ENCODE results near the gene VTI1B. TPM values are rescaled to one million over a fixed set of nuclear protein-coding genes. Genes with fewer than 3 reads are reported as not detected.
"Not testable (repeated sequence)": the region's sequence is repeated elsewhere in the genome, so short reads cannot be mapped to it uniquely, and the experiment has no call there.

Gene VTI1B
- total and polyA plus RNA-seq, 2 donors (not counting 3 experiments of a cell fraction or from before 2014, with no cell fraction given): 23.8 to 90.0 TPM

- no peak for FAIRE-seq
Observed at GRCh38 chr14:67630186-67630585, 44.2 kb downstream of the VTI1B start.

GRCh38 chr14:67627519-67627918 lies 46.9 kb downstream of the VTI1B start:
- Histone ChIP-seq H2AFZ (ENCODE audit: low read depth, low read length) (no peak overlapping the region), H3K4me2 (ENCODE audit: insufficient read depth, low read length) (no peak overlapping the region), H3K27me3 (ENCODE audit: control insufficient read depth in 2 of 2, insufficient read depth in 2 of 2, low read length in 2 of 2) (no peaks in the 10 kb centered on the region), H3K4me1 (ENCODE audit: control insufficient read depth, extremely low read depth, insufficient read depth, low read length) (peaks cover 10% of the 10 kb centered on the region), H3K9me3 (replicated peaks; ENCODE audit: control insufficient read depth, insufficient read depth, low read length) (no peaks in the 10 kb centered on the region), H3K27ac (ENCODE audit: insufficient read depth, low read depth, low read length) (no peak overlapping the region), H4K20me1 (replicated peaks; ENCODE audit: control insufficient read depth, extremely low read depth, insufficient read depth, low read length) (no peaks in the 10 kb centered on the region), H3K4me3 (replicated peaks in 1 of 3; ENCODE audit: insufficient read depth in 1 of 3, low read depth in 1 of 3, low read length in 3 of 3) (no peak overlapping the region), H3K79me2 (ENCODE audit: control insufficient read depth, insufficient read depth, low read length) (no peaks in the 10 kb centered on the region), H3K9me1 (replicated peaks; ENCODE audit: control insufficient read depth, extremely low read depth, insufficient read depth, low read length) (no peaks in the 10 kb centered on the region), H3K9ac (replicated peaks; ENCODE audit: extremely low read depth, insufficient read depth, low read length) (no peak overlapping the region), H3K36me3 (ENCODE audit: control insufficient read depth in 2 of 2, extremely low read depth in 1 of 2, insufficient read depth in 2 of 2, low read length in 2 of 2) (no peaks in the 10 kb centered on the region)
- dilution Hi-C loops (cut with MboI; ENCODE audit: extremely low pct_ligation_motif_present, low sequenced_read_pairs): no loop called here
- intact Hi-C loops (cut with micrococcal nuclease): no loop called here
- BruUV-seq (replicated peaks): no TSS peak
- ChIA-PET CTCF (interaction anchor here (0.6 to 1.6 kb wide), 5 partner anchors 9 to 77 kb away, joined by 3 to 7 read pairs (median 3); no protein-coding TSS in a partner anchor), POLR2A (no interaction called here)
- DNase-seq (ENCODE audit: low read depth, low spot score): no peak
- TF ChIP-seq EZH2 (IDR thresholded peaks at IDR 0.05; ENCODE audit: borderline replicate concordance, low read depth, low read length, severe bottlenecking) (no peak), GATA2 (IDR thresholded peaks at IDR 0.05; ENCODE audit: insufficient read depth, insufficient read length, low read depth, low read length) (no peak), MAX (IDR thresholded peaks at IDR 0.05; ENCODE audit: insufficient read depth, insufficient read length) (no peak), FOS (IDR thresholded peaks at IDR 0.05; ENCODE audit: borderline replicate concordance, insufficient read depth, low read length) (no peak), CTCF (IDR thresholded peaks at IDR 0.05; ENCODE audit: extremely low read depth in 1 of 2, insufficient read depth in 1 of 2, low read depth in 1 of 2, low read length in 2 of 2) (no peak)
- no peak for FAIRE-seq

More at GRCh38 chr14:67630186-67630585, 44.2 kb downstream of the VTI1B start:
- Histone ChIP-seq H3K27me3 (ENCODE audit: control insufficient read depth in 2 of 2, insufficient read depth in 2 of 2, low read length in 2 of 2) (no peaks in the 10 kb centered on the region), H3K27ac (ENCODE audit: insufficient read depth, low read depth, low read length) (no peak overlapping the region), H3K4me3 (replicated peaks in 1 of 3; ENCODE audit: insufficient read depth in 1 of 3, low read depth in 1 of 3, low read length in 3 of 3) (no peak overlapping the region), H3K4me1 (ENCODE audit: control insufficient read depth, extremely low read depth, insufficient read depth, low read length) (no peaks in the 10 kb centered on the region), H4K20me1 (replicated peaks; ENCODE audit: control insufficient read depth, extremely low read depth, insufficient read depth, low read length) (no peaks in the 10 kb centered on the region), H2AFZ (ENCODE audit: low read depth, low read length) (no peak overlapping the region), H3K36me3 (ENCODE audit: control insufficient read depth in 2 of 2, extremely low read depth in 1 of 2, insufficient read depth in 2 of 2, low read length in 2 of 2) (no peaks in the 10 kb centered on the region), H3K79me2 (ENCODE audit: control insufficient read depth, insufficient read depth, low read length) (no peaks in the 10 kb centered on the region), H3K9me3 (replicated peaks; ENCODE audit: control insufficient read depth, insufficient read depth, low read length) (no peaks in the 10 kb centered on the region), H3K9ac (replicated peaks; ENCODE audit: extremely low read depth, insufficient read depth, low read length) (no peak overlapping the region), H3K4me2 (ENCODE audit: insufficient read depth, low read length) (no peak overlapping the region), H3K9me1 (replicated peaks; ENCODE audit: control insufficient read depth, extremely low read depth, insufficient read depth, low read length) (no peaks in the 10 kb centered on the region)
- no TSS peak for BruUV-seq (replicated peaks)
- CTCF ChIA-PET: interaction anchor here (1.4 to 1.6 kb wide), 3 partner anchors 10 to 74 kb away, joined by 4 to 13 read pairs (median 5); partner anchors contain the start of gene ARG2
- POLR2A ChIA-PET: no interaction called here
- no peak for TF ChIP-seq POLR2A (IDR thresholded peaks at IDR 0.05; ENCODE audit: low read depth, low read length)
- TF ChIP-seq MAX (IDR thresholded peaks at IDR 0.05; ENCODE audit: insufficient read depth, insufficient read length): no peak
- no peak for TF ChIP-seq EZH2 (IDR thresholded peaks at IDR 0.05; ENCODE audit: borderline replicate concordance, low read depth, low read length, severe bottlenecking)
- no peak for TF ChIP-seq MYC (IDR thresholded peaks at IDR 0.05; ENCODE audit: low read depth, low read length)
- intact Hi-C loops (cut with micrococcal nuclease) (no loop called here), dilution Hi-C loops (cut with MboI; ENCODE audit: extremely low pct_ligation_motif_present, low sequenced_read_pairs) (no loop called here)
- no peak for DNase-seq (ENCODE audit: low read depth, low spot score)

- H3K4me2 ChIP-seq (ENCODE audit: insufficient read depth, low read length); dilution Hi-C loops (cut with MboI; ENCODE audit: extremely low pct_ligation_motif_present, low sequenced_read_pairs); H3K79me2 ChIP-seq (ENCODE audit: control insufficient read depth, insufficient read depth, low read length); H4K20me1 ChIP-seq (replicated peaks; ENCODE audit: control insufficient read depth, extremely low read depth, insufficient read depth, low read length); POLR2A ChIA-PET; H3K9me3 ChIP-seq (replicated peaks; ENCODE audit: control insufficient read depth, insufficient read depth, low read length); DNase-seq (ENCODE audit: low read depth, low spot score); H3K36me3 ChIP-seq (ENCODE audit: control insufficient read depth in 2 of 2, extremely low read depth in 1 of 2, insufficient read depth in 2 of 2, low read length in 2 of 2); H3K27ac ChIP-seq (ENCODE audit: insufficient read depth, low read depth, low read length); intact Hi-C loops (cut with micrococcal nuclease); H3K4me3 ChIP-seq (replicated peaks in 1 of 3; ENCODE audit: insufficient read depth in 1 of 3, low read depth in 1 of 3, low read length in 3 of 3); CTCF ChIA-PET; FAIRE-seq; H3K27me3 ChIP-seq (ENCODE audit: control insufficient read depth in 2 of 2, insufficient read depth in 2 of 2, low read length in 2 of 2); BruUV-seq (replicated peaks); H2AFZ ChIP-seq (ENCODE audit: low read depth, low read length); H3K9me1 ChIP-seq (replicated peaks; ENCODE audit: control insufficient read depth, extremely low read depth, insufficient read depth, low read length); H3K9ac ChIP-seq (replicated peaks; ENCODE audit: extremely low read depth, insufficient read depth, low read length): not testable (repeated sequence)
- H3K4me1 ChIP-seq (ENCODE audit: control insufficient read depth, extremely low read depth, insufficient read depth, low read length): peaks cover 16% of the 10 kb centered on the region
Observed at GRCh38 chr14:67626131-67626530, 48.3 kb downstream of the VTI1B start.

All from endothelial cell of umbilical vein (primary cell).